NOMO-1 (cell line): ENCODE results near the gene CEP78.
A peak's percentile ranks its signal among the peaks of the same experiment; 100 is the strongest.
"Not testable (repeated sequence)": the region's sequence is repeated elsewhere in the genome, so short reads cannot be mapped to it uniquely, and the experiment has no call there.

Experiments used
- DNase-seq, 2 experiments: peaks; one replicate each; lab custom pipeline; 2025; ENCODE audit not compliant: unreplicated experiment in 2 of 2; lab: John Stamatoyannopoulos, UW

Gene CEP78, protein sequence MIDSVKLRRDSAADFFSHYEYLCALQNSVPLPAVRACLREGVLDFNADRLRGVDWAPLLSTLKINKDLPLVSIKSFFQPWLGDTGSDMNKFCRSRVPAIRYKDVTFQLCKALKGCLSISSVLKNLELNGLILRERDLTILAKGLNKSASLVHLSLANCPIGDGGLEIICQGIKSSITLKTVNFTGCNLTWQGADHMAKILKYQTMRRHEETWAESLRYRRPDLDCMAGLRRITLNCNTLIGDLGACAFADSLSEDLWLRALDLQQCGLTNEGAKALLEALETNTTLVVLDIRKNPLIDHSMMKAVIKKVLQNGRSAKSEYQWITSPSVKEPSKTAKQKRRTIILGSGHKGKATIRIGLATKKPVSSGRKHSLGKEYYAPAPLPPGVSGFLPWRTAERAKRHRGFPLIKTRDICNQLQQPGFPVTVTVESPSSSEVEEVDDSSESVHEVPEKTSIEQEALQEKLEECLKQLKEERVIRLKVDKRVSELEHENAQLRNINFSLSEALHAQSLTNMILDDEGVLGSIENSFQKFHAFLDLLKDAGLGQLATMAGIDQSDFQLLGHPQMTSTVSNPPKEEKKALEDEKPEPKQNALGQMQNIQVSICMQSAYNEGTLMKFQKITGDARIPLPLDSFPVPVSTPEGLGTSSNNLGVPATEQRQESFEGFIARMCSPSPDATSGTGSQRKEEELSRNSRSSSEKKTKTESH

GRCh38 chr9:78235762-78236550 is at the start of gene CEP78:
TSS of gene CEP78 (plus strand) at chr9:78236075. CDS start at chr9:78236351, 276 bp downstream.
- peak; percentile 65 to 74 for DNase-seq

GRCh38 chr9:78187763-78188484 is 48.0 kb upstream of the CEP78 start:
- peak in 1 of 2 experiments; percentile 29 for DNase-seq

DNA sequence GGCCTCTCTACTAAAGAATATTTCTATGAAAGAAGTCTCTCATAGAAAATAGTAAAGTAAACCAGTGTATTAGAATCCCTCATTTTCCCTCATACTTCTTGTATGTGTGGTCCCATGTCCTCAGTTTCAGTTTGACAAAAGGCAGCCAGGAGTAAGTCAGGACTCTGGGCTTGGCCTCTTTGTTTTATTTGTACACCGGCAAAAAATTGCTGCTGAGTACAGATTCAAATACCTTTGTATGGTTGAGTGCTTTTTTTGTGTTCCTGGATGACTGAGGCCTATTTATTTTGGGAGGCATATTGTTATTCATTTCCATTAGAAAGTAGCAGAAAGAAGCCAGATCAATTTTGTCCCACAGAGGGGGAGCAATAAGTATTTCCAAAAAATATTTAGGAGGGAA is 47.3 kb upstream of the CEP78 start:
- no peak for DNase-seq

GRCh38 chr9:78189001-78189400 is 46.9 kb upstream of the CEP78 start:
- peak in 1 of 2 experiments; percentile 14 for DNase-seq

GRCh38 chr9:78189461-78189860 is 46.4 kb upstream of the CEP78 start:
- no peak for DNase-seq

DNA sequence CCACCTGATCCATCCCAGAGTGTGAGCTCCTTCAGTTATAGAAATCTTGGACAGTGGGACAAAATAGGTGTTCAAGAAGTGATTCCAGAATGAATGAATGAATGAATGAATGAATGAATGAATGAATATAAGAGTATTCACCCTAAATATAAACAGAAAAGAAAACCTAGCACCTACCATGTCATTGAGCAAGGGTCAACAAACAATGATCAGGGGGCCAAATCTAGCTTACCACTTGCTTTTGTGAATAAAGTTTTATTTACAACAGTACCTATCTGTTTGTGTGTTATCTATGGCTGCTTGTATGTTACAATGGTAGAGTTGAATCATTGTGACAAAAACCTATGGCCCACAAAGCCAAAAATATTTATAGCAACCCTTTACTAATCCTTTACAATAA is 43.9 kb upstream of the CEP78 start:
- DNase-seq = no peak

- DNase-seq = peak in 1 of 2 experiments; percentile 43
Measured at GRCh38 chr9:78196258-78196657, 39.6 kb upstream of the CEP78 start.

DNA sequence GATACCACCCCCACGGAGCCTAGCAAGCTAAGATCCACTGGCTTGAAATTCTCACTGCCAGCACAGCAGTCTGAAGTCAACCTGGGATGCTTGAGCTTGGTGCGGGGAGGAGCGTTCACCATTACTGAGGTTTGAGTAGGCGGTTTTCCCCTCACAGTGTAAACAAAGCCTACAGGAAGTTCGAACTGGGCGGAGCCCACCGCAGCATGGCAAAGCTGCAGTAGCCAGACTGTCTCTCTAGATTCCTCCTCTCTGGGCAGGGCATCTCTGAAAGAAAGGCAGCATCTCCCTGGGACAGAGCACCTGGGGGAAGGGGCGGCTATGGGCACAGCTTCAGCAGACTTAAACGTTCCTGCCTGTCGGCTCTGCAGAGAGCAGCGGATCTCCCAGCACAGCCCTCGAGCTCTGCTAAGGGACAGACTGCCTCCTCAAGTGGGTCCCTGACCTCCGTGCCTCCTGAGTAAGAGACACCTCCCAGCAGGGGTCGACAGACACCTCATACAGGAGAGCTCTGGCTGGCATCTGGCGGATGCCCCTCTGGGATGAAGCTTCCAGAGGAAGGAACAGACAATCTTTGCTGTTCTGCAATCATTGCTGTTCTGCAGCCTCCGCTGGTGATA is 34.6 kb upstream of the CEP78 start:
- DNase-seq = peak in 1 of 2 experiments; percentile 1

GRCh38 chr9:78207319-78207718 is 28.6 kb upstream of the CEP78 start:
- no peak for DNase-seq

DNA sequence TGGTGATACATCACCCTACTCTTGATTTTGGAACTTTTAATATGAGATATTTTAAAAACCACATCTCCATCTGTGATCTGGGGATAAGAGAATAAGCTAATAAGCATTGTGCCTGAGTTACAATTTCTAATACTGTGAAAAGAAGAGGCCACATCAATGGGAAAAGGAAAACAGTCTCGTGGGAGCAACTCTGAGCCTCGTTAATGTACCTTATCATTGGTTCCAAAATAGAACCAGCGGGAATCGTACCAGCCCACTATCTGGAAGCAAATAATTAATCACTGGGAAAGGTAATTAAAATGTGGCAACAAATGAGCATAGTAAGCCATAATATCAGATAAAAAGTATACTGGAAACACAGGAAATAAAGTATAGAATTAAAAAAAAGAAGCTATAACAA is 28.0 kb upstream of the CEP78 start:
- no peak for DNase-seq

DNA sequence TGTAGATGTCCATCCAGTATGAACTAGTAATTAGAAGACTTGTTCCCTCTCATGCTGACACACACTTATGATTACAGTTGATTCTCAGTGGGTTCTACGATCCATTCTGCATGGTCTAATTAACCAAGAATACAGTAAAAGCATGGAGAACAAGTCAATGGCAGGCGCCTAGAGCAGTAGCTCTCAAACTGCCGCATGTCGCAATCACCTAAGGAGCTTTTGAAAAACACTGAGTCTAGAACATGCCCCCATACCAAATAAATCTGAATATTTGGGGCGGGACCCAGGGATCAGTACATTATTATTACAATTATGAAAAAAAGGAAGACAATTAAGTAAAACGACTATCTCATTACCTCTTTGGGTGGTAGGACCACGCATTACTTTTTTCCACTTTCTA is 26.7 kb upstream of the CEP78 start:
- no peak for DNase-seq

DNA sequence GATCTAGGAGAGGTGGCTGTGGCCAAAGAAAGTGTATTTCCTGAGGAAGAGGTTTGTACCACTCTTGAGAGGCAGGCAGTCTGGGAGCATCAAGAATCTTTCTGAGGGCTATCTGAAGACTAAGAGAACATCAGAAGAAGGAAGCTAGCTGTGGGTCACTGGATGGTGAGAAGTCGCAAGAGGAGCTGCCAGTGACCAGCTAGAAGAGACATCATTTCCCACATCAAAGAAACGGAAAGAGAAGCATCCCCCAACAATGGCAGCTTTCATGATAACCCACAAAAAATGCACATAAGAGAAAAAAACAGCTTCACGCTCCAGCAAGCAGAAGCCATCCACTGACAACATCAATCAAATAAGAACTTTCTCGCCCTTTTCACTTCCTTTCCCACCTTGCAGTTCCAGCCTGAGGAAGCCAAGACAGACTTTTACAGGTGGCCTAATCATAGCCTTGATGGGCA is 25.0 kb upstream of the CEP78 start:
- no peak for DNase-seq

DNA sequence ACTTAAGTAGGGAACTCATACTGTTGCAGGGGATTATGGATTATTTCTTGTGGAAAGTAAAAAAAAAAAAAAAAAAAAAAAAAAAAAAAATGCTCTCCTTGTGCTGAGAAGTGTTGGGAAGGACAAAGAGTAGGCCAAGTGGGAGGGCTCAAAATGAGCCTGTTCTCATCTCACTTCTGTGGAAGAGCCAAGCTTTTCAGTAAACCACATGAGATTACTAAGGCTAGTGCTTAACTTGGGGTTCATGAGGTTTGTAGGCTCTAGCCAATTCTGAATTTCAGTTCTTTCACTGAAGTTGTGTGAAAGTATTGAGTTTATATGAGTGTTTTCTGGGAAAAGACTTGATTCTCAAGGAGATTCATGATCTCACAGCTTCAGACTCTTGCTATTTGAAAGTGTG is 23.0 kb upstream of the CEP78 start:
- no peak for DNase-seq

- peak; percentile 11 to 13 for DNase-seq
Measured at GRCh38 chr9:78213712-78214111, 22.2 kb upstream of the CEP78 start.

DNA sequence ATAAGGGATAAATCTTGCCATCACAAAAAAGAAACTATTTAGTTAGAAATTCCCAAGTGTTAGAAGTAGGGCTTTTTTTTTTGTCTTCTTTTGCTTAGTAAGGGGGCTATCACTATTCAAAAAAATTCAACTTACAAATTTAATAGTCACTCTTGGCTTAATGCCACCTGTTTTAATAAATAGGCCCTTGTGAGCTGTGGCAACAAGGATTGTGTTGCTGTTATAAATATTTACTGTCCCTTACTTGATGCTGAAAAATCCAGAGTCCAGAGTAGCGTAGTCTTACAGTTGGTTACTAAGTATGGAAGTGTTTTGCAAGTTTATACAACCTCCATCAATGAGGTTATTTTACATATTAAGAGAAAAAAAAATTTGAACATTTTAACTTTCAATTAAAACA is 21.4 kb upstream of the CEP78 start:
- DNase-seq = no peak

DNA sequence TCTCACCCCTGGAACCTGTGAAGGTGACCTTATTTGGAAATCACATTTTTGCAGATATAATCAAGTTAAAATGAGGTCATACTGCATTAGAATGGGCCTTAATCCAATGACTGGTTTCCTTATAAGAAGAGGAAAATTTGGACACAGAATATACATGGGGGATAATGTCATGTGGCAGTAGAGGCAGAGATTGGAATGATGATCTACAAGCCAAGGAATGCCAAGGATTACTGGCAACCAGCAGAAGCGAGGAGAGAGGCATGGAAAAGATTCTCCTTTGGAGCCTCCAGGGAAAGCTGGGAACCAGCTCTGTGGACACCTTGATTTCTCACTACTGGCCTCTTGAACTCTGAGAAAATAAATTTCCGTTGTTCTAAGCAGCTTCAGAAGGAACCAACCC is 20.2 kb upstream of the CEP78 start:
- no peak for DNase-seq

- DNase-seq = no peak
Measured at GRCh38 chr9:78218890-78219289, 17.0 kb upstream of the CEP78 start.

- DNase-seq = no peak
Measured at GRCh38 chr9:78221425-78221824, 14.4 kb upstream of the CEP78 start.

DNA sequence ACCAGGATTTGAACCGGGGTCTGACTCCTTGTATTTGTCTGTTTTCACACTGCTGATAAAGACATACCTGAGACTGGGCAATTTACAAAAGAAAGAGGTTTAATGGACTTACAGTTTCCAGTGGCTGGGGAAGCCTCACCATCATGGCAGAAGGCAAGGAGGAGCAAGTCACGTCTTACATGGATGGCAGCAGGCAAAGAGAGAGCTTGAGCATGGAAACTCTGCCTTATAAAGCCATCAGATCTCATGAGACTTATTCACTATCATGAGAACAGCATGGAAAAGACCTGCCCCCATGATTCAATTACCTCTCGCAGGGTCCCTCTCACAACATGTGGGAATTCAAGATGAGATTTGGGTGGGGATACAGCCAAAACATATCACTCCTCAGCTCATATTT is 14.0 kb upstream of the CEP78 start:
- DNase-seq = not testable (repeated sequence)

GRCh38 chr9:78230761-78231160 is 5.1 kb upstream of the CEP78 start:
- no peak for DNase-seq
